Right lobe of liver (tissue), 4 donors: ENCODE data around the gene MEF2C.
"Not testable (repeated sequence)": the region's sequence is repeated elsewhere in the genome, so short reads cannot be mapped to it uniquely, and the experiment has no call there.

Experiments used
- CTCF ChIP-seq, 4 donors: fragments of 200-600 bp in 3 of 4; fragments of 450-650 bp in 1 of 4; IDR thresholded peaks; one replicate each; pipeline versions ENCODE4 v1.5.1 to v1.8.0; 2016 to 2022; ENCODE audit warnings: antibody characterized with exemption in 4 of 4, mild to moderate bottlenecking in 2 of 4
- POLR2A ChIP-seq: fragments of 450-650 bp; IDR thresholded peaks from one replicate; pipeline ENCODE4 v1.6.1; 2017; ENCODE audit warnings: antibody characterized with exemption, mild to moderate bottlenecking
- donor health status: DM: no; HTN: no; CAD: no.
- donor health status: DM: no; HTN: no; CAD: no.
- donor health status: DM: no; HTN: yes; CAD: no.

GRCh38 chr5:88912743-88913142, 29.8 kb upstream of the MEF2C start:
- not testable (repeated sequence) for TF ChIP-seq CTCF (IDR thresholded peaks at IDR 0.05); POLR2A
